ENCODE measurements around the gene CSTF3. TPM values are rescaled to one million over a fixed set of nuclear protein-coding genes. Genes with fewer than 3 reads are reported as not detected.

The CSTF3 gene
- total and polyA plus RNA-seq, 9 of the 15 experiments (the other 6 are each of a cell fraction or from before 2014, with no cell fraction given) = 37.0 to 111 (median 61.0) TPM

- TF ChIP-seq ELK3 (CRISPR knock-in tag; IDR thresholded peaks at IDR 0.05) (no peak), MYBL2 (IDR thresholded peaks at IDR 0.05; ENCODE audit: low read depth) (no peak), MYBL2 (CRISPR knock-in tag; IDR thresholded peaks at IDR 0.05; ENCODE audit: borderline replicate concordance) (no peak), ZNF316 (IDR thresholded peaks at IDR 0.05) (no peak), SIN3A (IDR thresholded peaks at IDR 0.05; ENCODE audit: borderline replicate concordance in 2 of 2, control insufficient read depth in 1 of 2, low read depth in 2 of 2, low read length in 2 of 2) (peak; percentile 22 to 73; a peak in 1 of 4 replicates), NR2C2 (CRISPR knock-in tag; IDR thresholded peaks at IDR 0.05) (0 out of 2 replicates have a peak, but pooled peaks have one; percentile 15), NR2C2 (tag; IDR thresholded peaks at IDR 0.05) (peak; percentile 83), ARID2 (IDR thresholded peaks at IDR 0.05) (peak; percentile 58; the same call in 1 of the 2 replicates), E2F4 (CRISPR knock-in tag; IDR thresholded peaks at IDR 0.05; ENCODE audit: low read depth) (0 out of 2 replicates have a peak, but pooled peaks have one; percentile 37), ZNF280A (IDR thresholded peaks at IDR 0.05; ENCODE audit: low read depth, partially characterized antibody) (no peak), MCM2 (IDR thresholded peaks at IDR 0.05; ENCODE audit: low read depth) (no peak), ZNF766 (CRISPR knock-in tag; conservative IDR thresholded peaks at IDR 0.05) (peak; percentile 76), SRF (CRISPR knock-in tag; IDR thresholded peaks at IDR 0.05) (0 out of 4 replicates have a peak, but pooled peaks of 1 of the 2 experiments have one; percentile 13), PCBP2 (IDR thresholded peaks at IDR 0.05; ENCODE audit: low read depth, low read length, poor library complexity, severe bottlenecking) (no peak), PPARD (CRISPR knock-in tag; IDR thresholded peaks at IDR 0.05) (no peak), SLC30A9 (CRISPR knock-in tag; IDR thresholded peaks at IDR 0.05) (no peak), MLLT1 (IDR thresholded peaks at IDR 0.05) (no peak), ZFP36 (IDR thresholded peaks at IDR 0.05; ENCODE audit: low read depth, low read length, partially characterized antibody) (no peak), TAF9B (IDR thresholded peaks at IDR 0.05; ENCODE audit: partially characterized antibody) (no peak), FOXK2 (conservative IDR thresholded peaks at IDR 0.05 in 1 of 2, IDR thresholded peaks at IDR 0.05 in 1 of 2; ENCODE audit: low read depth in 2 of 2) (peak; percentile 83 to 85; a peak in 2 of 4 replicates)
Observed at GRCh38 chr11:33039274-33040032, 121.8 kb downstream of the CSTF3 start, which contains the start of gene TCP11L1 (continued).
